Measurements from ENCODE around the gene PDE8A. TPM values are rescaled to one million over a fixed set of nuclear protein-coding genes. Genes with fewer than 3 reads are reported as not detected.

The PDE8A gene
- total and polyA plus RNA-seq, 2 donors (not counting 3 experiments of a cell fraction or from before 2014, with no cell fraction given), result 21.3 to 45.7 TPM

DNA sequence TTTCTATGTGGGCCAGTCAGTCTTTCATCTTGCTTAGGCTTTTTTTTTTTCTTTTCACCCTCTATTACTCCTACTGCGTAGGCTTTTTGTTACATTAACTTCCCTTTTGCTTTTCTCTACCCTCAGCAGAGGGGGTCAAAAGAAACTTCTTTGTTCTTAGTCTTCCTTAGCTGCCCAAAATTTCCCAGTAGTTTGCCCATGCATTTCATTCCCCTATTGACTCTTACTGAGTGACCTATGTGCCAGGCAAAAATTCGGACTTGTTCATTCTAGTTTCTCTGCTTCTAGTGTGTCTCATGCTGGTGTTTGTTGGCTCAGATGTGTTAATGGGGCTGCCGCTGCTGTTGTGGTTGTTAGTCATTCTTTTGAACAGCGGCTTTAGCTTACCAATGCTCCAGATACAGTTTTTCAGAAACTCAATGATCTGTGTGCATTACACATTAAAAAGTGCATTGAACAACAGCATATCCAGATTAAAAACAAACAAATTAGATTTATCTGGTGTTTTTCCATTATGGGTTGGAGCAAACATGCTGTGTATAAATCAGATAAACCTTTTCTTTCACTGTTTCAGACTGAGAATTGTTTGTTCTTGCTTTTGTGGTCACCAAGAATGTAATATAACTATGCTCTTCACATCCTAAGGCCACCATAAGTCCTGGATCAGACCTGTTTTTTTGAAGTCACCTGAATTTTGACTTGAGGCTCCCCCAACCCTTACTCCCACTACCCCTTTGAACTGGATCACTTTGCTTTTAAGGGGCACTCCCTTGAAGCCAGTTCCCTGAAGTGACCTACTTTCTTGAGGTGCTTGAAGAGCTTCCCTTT is 43.1 kb downstream of the PDE8A start:
- H3K4me3 ChIP-seq (replicated peaks in 1 of 3; ENCODE audit: insufficient read depth in 1 of 3, low read depth in 1 of 3, low read length in 3 of 3), result no peak overlapping the region
- no peaks in the 10 kb centered on the region for H4K20me1 ChIP-seq (replicated peaks; ENCODE audit: control insufficient read depth, extremely low read depth, insufficient read depth, low read length)
- dilution Hi-C loops (cut with MboI; ENCODE audit: extremely low pct_ligation_motif_present, low sequenced_read_pairs) (no loop called here), intact Hi-C loops (cut with micrococcal nuclease) (loop anchor here (5.0 kb wide), 1 partner anchor 42 kb away; the partner anchor contains the start of gene PDE8A)
- FAIRE-seq (no peak), DNase-seq (ENCODE audit: low read depth, low spot score) (no peak)
- BruUV-seq (replicated peaks), result no TSS peak
- no peak overlapping the region for H3K9ac ChIP-seq (replicated peaks; ENCODE audit: extremely low read depth, insufficient read depth, low read length)
- no peaks in the 10 kb centered on the region for H3K36me3 ChIP-seq (ENCODE audit: control insufficient read depth in 2 of 2, extremely low read depth in 1 of 2, insufficient read depth in 2 of 2, low read length in 2 of 2)
- H3K4me1 ChIP-seq (ENCODE audit: control insufficient read depth, extremely low read depth, insufficient read depth, low read length), result peaks cover 20% of the 10 kb centered on the region
- no peak overlapping the region for H3K27ac ChIP-seq (ENCODE audit: insufficient read depth, low read depth, low read length)
- TF ChIP-seq GATA2 (IDR thresholded peaks at IDR 0.05; ENCODE audit: insufficient read depth, insufficient read length, low read depth, low read length), result no peak
- TF ChIP-seq, protein P1, sequence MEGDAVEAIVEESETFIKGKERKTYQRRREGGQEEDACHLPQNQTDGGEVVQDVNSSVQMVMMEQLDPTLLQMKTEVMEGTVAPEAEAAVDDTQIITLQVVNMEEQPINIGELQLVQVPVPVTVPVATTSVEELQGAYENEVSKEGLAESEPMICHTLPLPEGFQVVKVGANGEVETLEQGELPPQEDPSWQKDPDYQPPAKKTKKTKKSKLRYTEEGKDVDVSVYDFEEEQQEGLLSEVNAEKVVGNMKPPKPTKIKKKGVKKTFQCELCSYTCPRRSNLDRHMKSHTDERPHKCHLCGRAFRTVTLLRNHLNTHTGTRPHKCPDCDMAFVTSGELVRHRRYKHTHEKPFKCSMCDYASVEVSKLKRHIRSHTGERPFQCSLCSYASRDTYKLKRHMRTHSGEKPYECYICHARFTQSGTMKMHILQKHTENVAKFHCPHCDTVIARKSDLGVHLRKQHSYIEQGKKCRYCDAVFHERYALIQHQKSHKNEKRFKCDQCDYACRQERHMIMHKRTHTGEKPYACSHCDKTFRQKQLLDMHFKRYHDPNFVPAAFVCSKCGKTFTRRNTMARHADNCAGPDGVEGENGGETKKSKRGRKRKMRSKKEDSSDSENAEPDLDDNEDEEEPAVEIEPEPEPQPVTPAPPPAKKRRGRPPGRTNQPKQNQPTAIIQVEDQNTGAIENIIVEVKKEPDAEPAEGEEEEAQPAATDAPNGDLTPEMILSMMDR (IDR thresholded peaks at IDR 0.05; ENCODE audit: extremely low read depth in 1 of 2, insufficient read depth in 1 of 2, low read depth in 1 of 2, low read length in 2 of 2), result no peak
- TF ChIP-seq JUN (IDR thresholded peaks at IDR 0.05; ENCODE audit: borderline replicate concordance, insufficient read depth, insufficient read length, low read depth), result no peak
- no peak for TF ChIP-seq POLR2A (IDR thresholded peaks at IDR 0.05; ENCODE audit: low read depth, low read length)
- no peak for TF ChIP-seq MYC (IDR thresholded peaks at IDR 0.05; ENCODE audit: low read depth, low read length)
- no peak for TF ChIP-seq FOS (IDR thresholded peaks at IDR 0.05; ENCODE audit: borderline replicate concordance, insufficient read depth, low read length)
- TF ChIP-seq POLR2AphosphoS5 (IDR thresholded peaks at IDR 0.05; ENCODE audit: insufficient read depth, low read depth, low read length), result no peak
- TF ChIP-seq, protein P2, sequence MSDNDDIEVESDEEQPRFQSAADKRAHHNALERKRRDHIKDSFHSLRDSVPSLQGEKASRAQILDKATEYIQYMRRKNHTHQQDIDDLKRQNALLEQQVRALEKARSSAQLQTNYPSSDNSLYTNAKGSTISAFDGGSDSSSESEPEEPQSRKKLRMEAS (IDR thresholded peaks at IDR 0.05; ENCODE audit: insufficient read depth, insufficient read length), result no peak
- TF ChIP-seq EZH2 (IDR thresholded peaks at IDR 0.05; ENCODE audit: borderline replicate concordance, low read depth, low read length, severe bottlenecking), result no peak
- POLR2A ChIA-PET, result no interaction called here
- CTCF ChIA-PET, result interaction anchor here (0.6 to 2.2 kb wide), 4 partner anchors 9 to 28 kb away, joined by 3 to 6 read pairs (median 4); no protein-coding TSS in a partner anchor
- no peaks in the 10 kb centered on the region for H3K9me3 ChIP-seq (replicated peaks; ENCODE audit: control insufficient read depth, insufficient read depth, low read length)
- no peaks in the 10 kb centered on the region for H3K9me1 ChIP-seq (replicated peaks; ENCODE audit: control insufficient read depth, extremely low read depth, insufficient read depth, low read length)
- no peak overlapping the region for H2AFZ ChIP-seq (ENCODE audit: low read depth, low read length)
- no peaks in the 10 kb centered on the region for H3K27me3 ChIP-seq (ENCODE audit: control insufficient read depth in 2 of 2, insufficient read depth in 2 of 2, low read length in 2 of 2)
- no peak overlapping the region for H3K4me2 ChIP-seq (ENCODE audit: insufficient read depth, low read length)
- H3K79me2 ChIP-seq (ENCODE audit: control insufficient read depth, insufficient read depth, low read length), result peaks cover 46% of the 10 kb centered on the region
